Osteoblast (primary cell): ENCODE measurements around the gene TFDP1. TPM values are rescaled to one million over a fixed set of nuclear protein-coding genes. Genes with fewer than 3 reads are reported as not detected.

Experiments
- DNase-seq: peaks from one replicate; pipeline ENCODE4 v3.0.0; 2011; ENCODE audit warnings: low spot score, mixed read lengths; ENCODE audit not compliant: insufficient read length; ENCODE audit errors: missing footprints
- H2AFZ ChIP-seq: 2 replicates; pipeline ENCODE4 v1.6.0; 2011; ENCODE audit warnings: mild to moderate bottlenecking, low read length
- H3K27ac ChIP-seq: 2 replicates; pipeline ENCODE4 v1.5.1; 2011; ENCODE audit warnings: mild to moderate bottlenecking, low read depth, low read length, moderate library complexity
- H3K27me3 ChIP-seq: 2 replicates; pipeline ENCODE4 v1.6.0; 2012; ENCODE audit warnings: mild to moderate bottlenecking, control low read depth, inconsistent platforms, low read length, moderate library complexity; ENCODE audit not compliant: insufficient read depth
- H3K36me3 ChIP-seq: 2 replicates; pipeline ENCODE4 v1.5.1; 2011; ENCODE audit warnings: mild to moderate bottlenecking, low read length, control low read depth, moderate library complexity; ENCODE audit not compliant: insufficient read depth
- H3K4me1 ChIP-seq: 2 replicates; pipeline ENCODE4 v1.5.1; 2011; ENCODE audit warnings: mild to moderate bottlenecking, low read length, control low read depth, moderate library complexity; ENCODE audit not compliant: insufficient read depth
- H3K4me2 ChIP-seq: 2 replicates; pipeline ENCODE4 v1.6.0; 2011; ENCODE audit warnings: mild to moderate bottlenecking, low read length; ENCODE audit not compliant: insufficient read depth
- H3K4me3 ChIP-seq: fragments of 200-600 bp; sonication (generic); 3 replicates; pipeline ENCODE4 v1.5.1; 2012; ENCODE audit warnings: mild to moderate bottlenecking, low read length, inconsistent platforms; ENCODE audit not compliant: insufficient read depth
- H3K79me2 ChIP-seq: 2 replicates; pipeline ENCODE4 v1.6.0; 2012; ENCODE audit warnings: mild to moderate bottlenecking, low read length, control low read depth, inconsistent platforms; ENCODE audit not compliant: insufficient read depth
- H3K9me3 ChIP-seq: 2 replicates; pipeline ENCODE4 v1.5.1; 2011; ENCODE audit warnings: low read depth, low read length, control low read depth
- H4K20me1 ChIP-seq: 2 replicates; pipeline ENCODE4 v1.6.0; 2012; ENCODE audit warnings: mild to moderate bottlenecking, low read length, control low read depth; ENCODE audit not compliant: insufficient read depth
- total RNA-seq: library from RNA; depleted of rRNA; stranded (reverse); fragments of >200 nt; gene quantifications from 2 replicates; pipeline ENCODE4 v1.2.3, GENCODE V29; 2012
- TF ChIP-seq, protein P1 (sequence below): IDR thresholded peaks from 2 replicates; pipeline ENCODE4 v1.5.1; 2011; ENCODE audit warnings: mild to moderate bottlenecking, low read depth, low read length, moderate library complexity; ENCODE audit errors: extremely low read depth

Gene TFDP1
- total RNA-seq, 1 donor: 56.8 TPM

DNA sequence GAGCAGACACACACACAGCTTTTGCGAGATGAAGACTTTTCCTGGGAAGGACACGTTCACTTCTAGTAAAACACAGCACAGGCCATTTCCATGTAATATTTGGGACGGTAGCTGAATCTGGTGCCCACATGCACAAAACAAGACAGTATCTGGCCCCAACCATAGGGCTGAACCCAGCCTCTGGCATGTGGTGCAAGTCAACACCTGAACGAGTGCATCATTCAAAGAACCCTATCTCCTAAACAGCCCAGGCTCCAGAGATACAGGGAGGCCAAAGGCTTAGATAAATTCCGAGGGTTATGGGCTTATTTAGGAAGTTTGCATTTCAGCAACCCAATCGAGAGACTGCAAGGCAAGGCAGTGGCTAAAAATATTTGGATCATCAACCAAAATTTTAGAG is 2.7 kb upstream of the TFDP1 start:
- TF ChIP-seq, protein P1, sequence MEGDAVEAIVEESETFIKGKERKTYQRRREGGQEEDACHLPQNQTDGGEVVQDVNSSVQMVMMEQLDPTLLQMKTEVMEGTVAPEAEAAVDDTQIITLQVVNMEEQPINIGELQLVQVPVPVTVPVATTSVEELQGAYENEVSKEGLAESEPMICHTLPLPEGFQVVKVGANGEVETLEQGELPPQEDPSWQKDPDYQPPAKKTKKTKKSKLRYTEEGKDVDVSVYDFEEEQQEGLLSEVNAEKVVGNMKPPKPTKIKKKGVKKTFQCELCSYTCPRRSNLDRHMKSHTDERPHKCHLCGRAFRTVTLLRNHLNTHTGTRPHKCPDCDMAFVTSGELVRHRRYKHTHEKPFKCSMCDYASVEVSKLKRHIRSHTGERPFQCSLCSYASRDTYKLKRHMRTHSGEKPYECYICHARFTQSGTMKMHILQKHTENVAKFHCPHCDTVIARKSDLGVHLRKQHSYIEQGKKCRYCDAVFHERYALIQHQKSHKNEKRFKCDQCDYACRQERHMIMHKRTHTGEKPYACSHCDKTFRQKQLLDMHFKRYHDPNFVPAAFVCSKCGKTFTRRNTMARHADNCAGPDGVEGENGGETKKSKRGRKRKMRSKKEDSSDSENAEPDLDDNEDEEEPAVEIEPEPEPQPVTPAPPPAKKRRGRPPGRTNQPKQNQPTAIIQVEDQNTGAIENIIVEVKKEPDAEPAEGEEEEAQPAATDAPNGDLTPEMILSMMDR: no peak
- H3K4me1 ChIP-seq: peaks cover 3% of the 10 kb centered on the region
- H3K4me2 ChIP-seq: no peak overlapping the region
- H4K20me1 ChIP-seq: peaks cover 10% of the 10 kb centered on the region
- H3K9me3 ChIP-seq: no peaks in the 10 kb centered on the region
- no peak overlapping the region for H2AFZ ChIP-seq
- H3K4me3 ChIP-seq: no peak overlapping the region
- H3K36me3 ChIP-seq: peaks cover 10% of the 10 kb centered on the region
- no peak overlapping the region for H3K27ac ChIP-seq
- H3K27me3 ChIP-seq: peaks cover 2% of the 10 kb centered on the region
- DNase-seq: peak; percentile 17
- peaks cover 17% of the 10 kb centered on the region for H3K79me2 ChIP-seq

DNA sequence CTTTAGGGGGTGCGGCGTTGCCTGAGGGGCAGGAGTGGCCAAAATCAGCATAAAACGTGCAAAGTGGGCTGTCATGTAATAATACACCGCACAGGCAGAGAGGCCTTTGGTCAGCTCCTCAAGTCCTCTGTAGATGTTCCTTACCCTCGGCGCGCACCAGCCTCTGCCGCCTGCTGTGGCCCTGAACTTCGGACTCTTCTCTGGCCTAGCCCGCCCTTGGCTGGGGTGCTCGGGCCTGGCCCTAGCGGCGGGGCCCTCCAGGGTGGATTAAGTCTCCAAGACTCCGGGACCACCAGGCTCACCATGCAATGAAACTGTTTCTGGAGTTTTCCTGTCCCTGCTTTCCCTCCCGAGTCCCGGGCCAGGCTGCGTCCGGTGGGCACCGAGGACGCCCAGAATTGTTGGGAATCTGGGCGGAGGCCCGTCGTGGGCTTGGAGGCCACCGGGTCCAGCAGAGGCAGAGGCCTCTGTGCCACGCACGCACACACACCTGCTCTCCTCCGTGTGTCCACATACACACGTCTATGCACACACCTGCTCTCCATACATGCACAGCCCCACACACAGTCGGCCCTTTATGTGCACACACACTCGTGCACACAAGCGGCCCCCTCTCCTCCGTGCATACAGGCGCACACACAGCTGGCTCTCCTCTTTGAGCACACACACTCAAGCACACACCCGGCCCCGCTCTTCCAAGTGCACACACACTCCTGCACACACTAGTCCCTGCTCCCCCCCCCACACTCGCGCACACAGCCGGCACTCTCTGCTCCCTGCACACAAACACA is 1.5 kb upstream of the TFDP1 start:
- Histone ChIP-seq H2AFZ (no peak overlapping the region), H3K36me3 (peaks cover 21% of the 10 kb centered on the region), H3K4me2 (no peak overlapping the region), H3K79me2 (peaks cover 29% of the 10 kb centered on the region), H4K20me1 (peaks cover 16% of the 10 kb centered on the region), H3K9me3 (no peaks in the 10 kb centered on the region), H3K4me1 (peaks cover 3% of the 10 kb centered on the region), H3K27me3 (peaks cover 2% of the 10 kb centered on the region), H3K27ac (no peak overlapping the region), H3K4me3 (no peak overlapping the region)
- peak; percentile 60 for DNase-seq
- TF ChIP-seq, protein P1: no peak

DNA sequence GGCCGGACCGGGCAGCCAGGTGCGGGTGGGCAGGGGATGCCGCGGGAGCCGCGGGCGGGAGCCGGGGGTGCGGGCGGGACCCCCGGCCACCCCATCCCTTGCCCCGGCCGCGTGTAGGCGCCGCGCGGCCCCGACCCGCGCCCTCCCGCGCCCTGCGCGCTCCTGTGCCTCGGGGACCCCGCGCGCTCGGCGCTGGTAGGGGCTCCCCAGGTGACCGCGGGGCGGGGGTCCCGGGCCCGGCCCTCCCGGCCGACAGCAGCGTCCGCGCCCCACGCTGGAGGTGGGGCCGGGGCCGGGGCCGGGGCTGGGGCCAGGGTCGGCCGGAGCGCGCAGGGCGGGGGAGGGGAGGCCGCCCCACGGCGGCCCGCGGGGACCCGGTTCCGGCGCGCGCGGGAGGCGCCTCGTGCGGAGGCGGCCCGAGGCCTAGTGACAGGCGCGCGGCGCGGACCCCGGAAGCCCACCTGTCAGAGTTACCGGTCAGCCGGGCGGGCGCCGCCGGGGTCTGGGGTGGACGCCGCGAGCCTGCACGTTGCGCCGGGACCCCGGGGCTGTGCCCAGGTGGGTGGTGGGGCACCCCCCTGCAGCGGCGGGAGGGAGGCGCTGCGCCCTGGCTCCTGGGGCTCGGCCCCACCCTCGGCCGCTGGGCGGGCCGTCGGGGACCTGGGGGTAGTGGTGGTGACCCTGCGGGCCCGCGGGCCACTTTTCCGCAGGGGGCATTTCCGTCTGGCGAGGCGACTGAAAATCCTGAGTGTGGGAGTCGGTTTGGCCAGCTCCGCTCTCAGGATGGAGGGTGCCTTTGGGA is 518 bp downstream of the TFDP1 start:
- Histone ChIP-seq H3K4me2 (peak overlapping the region; percentile 84), H3K27me3 (peaks cover 2% of the 10 kb centered on the region), H4K20me1 (peaks cover 32% of the 10 kb centered on the region), H3K79me2 (peaks cover 49% of the 10 kb centered on the region), H3K36me3 (peaks cover 27% of the 10 kb centered on the region), H3K4me3 (peak overlapping the region; percentile 76), H2AFZ (peak overlapping the region; percentile 35), H3K4me1 (peaks cover 3% of the 10 kb centered on the region), H3K9me3 (no peaks in the 10 kb centered on the region), H3K27ac (no peak overlapping the region)
- TF ChIP-seq, protein P1: no peak
- peak; percentile 80 for DNase-seq

DNA sequence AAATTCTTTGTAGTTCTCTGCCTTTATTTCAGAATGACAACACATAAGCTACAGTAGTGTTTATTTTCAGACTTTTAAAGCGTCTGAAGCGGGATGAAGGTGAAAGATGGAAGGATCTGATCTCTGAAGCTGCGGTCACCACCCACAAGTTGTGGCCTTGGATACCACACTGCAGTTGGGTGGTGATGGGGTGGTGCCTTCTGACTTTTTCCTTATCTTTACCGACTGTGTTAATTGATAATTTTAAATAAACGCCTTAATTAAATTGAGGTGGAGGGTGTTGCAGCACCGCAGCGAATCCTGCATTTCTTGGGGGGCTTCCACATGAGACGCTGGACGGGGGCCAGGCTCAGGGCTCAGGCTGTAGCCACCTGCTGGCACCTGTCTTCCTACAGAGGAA is 1.3 kb downstream of the TFDP1 start:
- H4K20me1 ChIP-seq: peaks cover 35% of the 10 kb centered on the region
- H3K36me3 ChIP-seq: peaks cover 29% of the 10 kb centered on the region
- peak overlapping the region; percentile 84 for H3K4me2 ChIP-seq
- H2AFZ ChIP-seq: no peak overlapping the region
- H3K27ac ChIP-seq: no peak overlapping the region
- H3K4me3 ChIP-seq: peak overlapping the region; percentile 76
- peaks cover 2% of the 10 kb centered on the region for H3K27me3 ChIP-seq
- peak; percentile 88 for DNase-seq
- TF ChIP-seq, protein P1: no peak
- H3K9me3 ChIP-seq: no peaks in the 10 kb centered on the region
- peaks cover 53% of the 10 kb centered on the region for H3K79me2 ChIP-seq
- peaks cover 3% of the 10 kb centered on the region for H3K4me1 ChIP-seq
